CD4-positive, alpha-beta T cell treated with Interleukin-6 at 100 ng/mL for 8 hours (primary cell): ENCODE results near the gene HMCN1.

Experiments used
- DNase-seq: peaks from one replicate; pipeline ENCODE4 v3.0.0-alpha.2; 2020; ENCODE audit warnings: mixed read lengths, low spot score

HMCN1 gene

DNA sequence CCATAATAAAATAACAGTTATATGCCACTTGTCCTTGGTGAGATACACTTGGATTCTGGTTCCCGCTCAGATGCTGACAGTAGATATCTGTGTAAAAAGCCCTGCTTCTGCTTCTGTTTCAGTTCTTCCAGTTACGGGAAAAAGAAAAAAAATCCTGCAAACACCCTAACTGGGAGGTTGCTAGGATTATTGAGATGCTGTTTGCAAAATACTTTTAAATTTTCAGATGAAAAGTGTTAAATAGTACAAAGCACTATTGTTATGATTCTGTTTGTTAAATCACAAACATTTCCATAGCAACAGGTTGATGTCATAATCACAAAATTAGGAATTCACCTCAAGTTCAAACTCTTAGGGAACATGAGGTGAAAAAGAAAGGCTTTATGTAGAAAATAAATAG is 232.3 kb downstream of the HMCN1 start:
- no peak for DNase-seq

DNA sequence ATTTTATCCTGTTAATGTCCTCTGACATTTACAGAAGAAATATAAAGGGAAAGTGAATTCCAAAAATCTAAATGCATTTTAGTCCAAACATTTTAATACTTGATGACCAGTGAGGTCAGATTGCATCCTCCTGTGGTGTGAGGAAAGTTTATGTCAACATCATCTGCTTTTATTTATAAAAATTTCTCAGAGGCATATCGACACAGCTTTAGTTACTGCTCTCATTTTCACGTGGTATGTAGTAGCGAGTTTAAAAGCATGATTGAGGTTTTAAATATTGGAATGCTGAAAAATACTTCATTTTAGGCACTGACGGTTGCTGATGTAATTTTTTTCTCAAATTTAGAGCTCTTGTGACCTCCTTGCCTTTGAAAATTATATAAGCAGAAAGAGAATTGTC is 234.8 kb downstream of the HMCN1 start:
- DNase-seq, result no peak

DNA sequence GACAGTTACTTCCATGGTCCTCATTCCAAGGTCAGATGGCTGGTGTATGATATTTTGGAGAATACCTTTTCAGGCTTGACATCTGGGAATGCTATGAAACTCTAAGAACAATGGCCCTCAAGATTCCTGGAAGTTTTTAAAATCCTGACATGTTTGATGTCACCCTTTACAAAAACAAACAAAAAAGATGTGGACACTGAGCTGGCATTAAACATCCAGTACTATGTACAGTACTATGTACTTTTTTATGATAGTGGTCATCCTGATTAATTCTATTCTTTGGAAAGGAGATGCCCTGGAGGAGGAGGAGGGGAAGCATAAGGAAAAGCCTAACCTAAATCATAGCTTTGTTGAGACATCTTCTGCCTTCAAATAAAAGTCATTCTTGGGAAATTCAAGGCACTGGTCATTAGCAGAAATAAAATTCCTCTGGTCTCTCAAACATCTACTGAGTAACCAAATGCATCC is 235.4 kb downstream of the HMCN1 start:
- no peak for DNase-seq

DNA sequence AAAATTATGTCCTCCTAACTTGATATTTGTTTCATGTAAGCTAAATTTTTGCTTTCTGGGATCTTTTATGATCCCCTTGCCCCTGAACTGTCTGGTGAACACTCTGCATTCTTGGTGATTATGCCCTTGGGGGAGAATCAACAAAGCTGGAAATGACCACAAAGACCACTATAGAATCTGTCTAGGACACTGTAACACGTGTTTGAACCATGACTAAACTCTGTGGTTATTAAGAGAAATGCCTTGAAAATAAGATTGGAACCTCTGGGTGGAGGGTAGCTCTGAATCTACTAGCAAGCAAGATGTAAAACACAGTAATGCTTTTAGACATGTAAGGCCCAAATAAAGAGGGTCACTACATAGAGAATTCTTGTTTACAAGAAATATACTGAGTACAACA is 237.5 kb downstream of the HMCN1 start:
- DNase-seq, result no peak

DNA sequence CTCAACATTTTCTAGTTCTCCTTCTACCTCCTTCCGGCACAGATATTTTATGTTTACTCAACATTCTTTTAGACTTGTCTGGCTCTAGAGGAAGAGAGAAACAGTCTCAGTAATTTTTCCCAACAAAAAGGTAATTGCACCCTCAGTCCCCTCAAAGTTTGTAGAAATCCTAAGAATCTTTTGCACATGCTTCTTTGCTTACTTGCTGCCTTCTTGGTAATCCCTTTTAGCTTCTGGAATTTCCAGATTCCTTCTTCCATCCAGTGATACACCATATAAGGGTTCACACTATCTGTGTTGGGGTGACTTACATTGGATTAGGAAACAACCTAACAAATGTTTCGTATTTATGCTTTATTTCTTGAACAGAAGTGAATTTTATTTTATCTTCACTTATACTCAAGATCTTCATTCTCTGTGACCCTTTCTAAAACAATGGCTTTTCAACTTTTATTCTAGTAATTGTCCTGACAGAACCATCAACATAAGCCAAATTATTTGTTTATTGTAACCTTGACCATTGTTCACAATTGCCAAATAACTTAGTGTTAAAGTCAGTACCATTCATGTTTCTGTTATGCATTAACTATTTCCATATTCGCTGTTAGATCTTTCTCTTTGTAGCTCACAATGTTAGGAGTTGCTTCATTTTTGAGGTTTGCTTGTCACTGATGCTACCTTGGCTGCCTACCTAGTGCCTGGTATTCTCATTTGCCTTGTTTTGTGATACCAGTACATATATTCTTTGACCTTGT is 238.1 kb downstream of the HMCN1 start:
- DNase-seq, result no peak

DNA sequence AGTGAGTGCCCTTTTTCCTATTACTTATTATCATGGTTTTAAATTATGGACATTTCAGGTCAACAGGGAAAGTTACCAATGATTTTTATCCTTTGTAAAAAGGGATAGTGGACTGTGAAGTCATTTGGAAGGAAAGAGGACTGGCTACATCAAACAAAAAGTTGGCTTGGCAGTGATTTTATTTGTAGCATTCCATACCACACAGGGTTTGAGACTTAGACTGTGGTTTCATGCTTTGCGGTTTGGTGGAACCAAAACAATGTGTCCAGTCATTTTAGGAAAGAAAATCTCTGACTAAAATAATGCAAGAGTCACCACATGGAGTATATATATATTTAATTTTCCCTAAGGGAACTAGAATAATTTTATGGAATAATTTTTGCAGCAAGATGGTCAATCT is 239.5 kb downstream of the HMCN1 start:
- DNase-seq, result no peak

DNA sequence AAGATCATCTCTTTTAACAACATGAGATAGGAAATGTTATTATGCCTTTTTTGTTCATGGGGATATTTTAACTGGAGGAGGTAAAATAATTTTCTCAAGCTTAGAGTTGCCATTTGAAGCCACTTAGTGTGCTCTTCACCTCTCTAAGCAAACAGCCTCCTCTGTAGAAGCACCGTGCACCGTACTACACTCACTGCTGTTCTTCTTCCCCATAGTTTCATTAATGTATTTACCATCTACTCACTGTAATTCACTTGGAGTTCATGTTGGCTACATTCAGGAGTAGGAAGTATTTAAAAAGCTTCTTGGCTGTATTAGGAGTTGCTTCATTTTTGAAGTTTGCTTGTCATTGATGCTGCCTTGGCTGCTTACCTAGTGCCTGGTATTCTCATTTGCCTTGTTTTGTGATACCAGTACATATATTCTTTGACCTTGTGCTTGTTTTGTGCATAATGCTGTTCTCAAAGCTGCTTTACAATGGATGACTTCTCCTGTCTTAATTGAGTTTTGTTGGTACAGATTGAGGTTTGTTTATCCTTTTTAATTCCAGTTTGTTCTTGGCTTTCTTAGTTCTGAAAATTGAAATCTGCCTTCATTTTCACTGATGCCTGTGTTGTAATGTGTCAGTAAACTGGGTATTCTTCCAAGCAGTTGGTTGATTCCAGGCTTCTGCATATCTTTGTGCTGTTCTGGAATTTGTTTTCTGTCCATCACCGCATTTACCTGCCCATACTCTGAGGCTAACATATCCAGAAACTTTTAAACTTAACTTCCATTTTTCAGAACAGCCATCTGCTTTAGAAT is 240.4 kb downstream of the HMCN1 start:
- no peak for DNase-seq

DNA sequence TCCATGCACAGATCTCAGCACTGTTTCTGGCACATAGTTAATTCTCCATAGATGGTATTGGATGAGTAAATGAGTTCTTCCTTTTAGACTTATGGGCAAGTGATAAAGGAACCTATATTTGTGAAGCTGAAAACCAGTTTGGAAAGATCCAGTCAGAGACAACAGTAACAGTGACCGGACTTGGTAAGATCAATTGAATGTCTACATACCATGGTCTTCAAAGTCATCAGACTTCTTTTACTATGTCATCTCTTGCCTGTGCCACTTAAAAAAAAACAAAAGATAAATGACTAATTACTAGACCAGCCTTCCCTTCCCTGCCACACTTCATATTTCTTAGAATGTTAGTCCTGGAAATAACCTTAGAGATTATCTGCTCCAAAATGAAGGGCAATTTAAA is 246.7 kb downstream of the HMCN1 start:
- DNase-seq, result no peak

DNA sequence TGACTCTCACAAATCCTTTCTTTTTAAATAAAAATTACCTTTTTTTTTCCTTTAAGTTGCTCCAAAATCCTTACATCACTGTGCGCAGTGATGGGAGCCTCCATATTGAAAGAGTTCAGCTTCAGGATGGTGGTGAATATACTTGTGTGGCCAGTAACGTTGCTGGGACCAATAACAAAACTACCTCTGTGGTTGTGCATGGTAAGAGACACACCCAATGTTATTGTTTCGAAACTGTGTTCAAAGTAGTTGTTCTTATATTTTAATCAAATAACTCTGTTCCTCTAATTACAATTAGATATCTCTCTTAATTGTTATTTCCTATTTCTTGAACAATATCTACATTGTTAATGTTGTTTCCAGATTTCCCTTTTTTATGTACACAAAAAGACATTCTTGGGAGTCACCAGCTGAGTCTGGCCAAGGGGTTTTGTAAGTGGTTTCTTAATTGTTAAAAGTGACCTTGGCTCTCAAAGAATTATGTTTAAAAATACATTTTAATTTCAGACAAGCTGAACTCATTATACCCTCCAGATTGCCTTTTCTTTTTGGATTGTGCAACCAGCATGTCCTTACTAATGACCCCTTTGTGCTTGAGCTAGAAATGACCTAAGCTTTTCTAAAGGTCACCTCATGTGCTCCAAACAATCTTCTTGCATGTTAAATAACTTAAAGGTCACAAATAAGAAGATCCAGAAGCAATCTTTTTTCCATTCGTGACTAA is 250.1 kb downstream of the HMCN1 start:
- DNase-seq, result no peak

DNA sequence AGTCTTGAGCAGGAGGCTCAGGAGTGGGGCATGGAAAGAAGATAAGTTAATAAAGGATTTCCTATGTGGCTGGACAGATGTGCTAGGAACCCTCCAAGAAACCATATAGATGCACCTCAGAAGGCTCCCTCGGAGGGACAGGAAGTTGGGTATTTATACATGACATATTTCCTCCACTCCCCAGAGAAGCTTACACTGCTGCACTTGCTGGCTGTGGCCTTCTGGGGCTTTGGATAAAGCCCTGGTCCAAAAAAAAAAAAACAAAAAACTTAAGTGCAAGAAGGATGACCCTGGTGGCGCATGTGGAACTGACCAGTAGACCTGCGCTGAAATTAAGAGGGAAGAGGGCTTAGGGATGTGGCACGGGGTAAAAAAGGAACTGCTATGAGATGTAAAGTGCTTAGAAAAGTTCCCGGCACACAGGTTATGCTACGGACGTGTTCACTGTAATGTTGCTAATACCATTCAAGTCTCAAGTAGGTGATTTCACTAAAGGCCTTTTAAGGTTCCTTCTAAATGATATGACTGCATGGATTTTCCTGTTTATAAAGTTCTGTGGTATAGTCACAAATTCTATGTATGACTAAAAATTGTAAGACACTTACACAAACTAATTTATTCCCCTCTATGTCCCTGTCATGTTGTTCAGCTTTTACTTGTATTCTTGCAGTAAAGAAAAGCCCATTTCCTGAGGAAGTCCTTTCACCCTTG is 253.6 kb downstream of the HMCN1 start:
- no peak for DNase-seq

DNA sequence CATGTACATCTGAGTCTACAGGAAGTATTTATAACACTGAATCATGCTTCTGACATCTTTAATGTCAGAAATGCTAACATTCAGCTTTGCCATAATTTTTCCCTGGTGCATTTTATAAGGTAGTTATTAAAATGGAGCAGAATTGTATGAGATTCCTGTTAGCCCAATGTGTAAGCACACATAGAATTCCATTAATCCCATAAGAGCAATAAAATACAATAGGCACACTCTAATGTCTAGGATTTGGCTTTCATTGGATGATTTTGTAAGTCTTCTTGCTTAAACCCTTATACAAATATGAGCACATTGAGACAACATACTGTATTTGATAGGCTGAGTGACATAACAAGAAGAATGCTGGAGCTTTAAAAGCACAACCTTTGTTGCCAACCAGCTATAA is 256.4 kb downstream of the HMCN1 start:
- DNase-seq, result no peak

DNA sequence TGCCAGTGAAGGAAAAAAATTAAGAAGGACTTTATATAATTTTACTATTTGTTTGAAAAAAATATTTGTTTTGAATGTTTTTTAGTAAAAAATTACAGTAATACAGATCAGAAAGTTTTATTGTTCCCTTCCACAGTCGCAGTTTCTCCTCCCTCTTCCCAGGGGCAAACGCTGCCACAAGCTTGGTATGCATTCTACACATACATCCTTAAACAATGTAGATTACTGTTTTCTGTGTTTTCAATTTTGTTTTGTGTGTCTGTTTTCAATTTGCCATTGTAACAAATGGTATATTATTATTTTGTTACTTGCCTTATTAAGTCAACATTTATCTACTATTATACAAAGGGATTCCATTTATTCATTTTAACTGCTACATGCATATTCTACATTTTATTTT is 257.1 kb downstream of the HMCN1 start:
- no peak for DNase-seq

DNA sequence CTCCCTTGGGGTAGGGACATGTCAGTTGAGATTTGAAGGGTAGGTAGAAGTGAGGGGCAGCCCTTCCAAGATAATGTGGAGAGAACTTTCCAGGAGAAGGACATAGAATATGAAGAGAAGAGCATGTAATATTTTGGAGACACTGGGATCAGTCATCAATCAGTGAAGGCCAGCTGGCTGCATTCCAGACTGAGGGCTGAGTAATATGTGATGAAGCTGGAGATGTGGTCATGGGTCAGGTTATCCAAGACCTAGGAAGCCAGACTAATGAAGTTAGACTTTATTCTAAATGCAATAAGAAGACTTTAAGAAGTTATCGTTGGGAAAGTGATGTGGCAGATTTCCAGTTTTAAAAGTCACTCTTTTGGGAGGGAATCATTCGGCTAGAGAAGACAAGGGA is 262.0 kb downstream of the HMCN1 start:
- no peak for DNase-seq

DNA sequence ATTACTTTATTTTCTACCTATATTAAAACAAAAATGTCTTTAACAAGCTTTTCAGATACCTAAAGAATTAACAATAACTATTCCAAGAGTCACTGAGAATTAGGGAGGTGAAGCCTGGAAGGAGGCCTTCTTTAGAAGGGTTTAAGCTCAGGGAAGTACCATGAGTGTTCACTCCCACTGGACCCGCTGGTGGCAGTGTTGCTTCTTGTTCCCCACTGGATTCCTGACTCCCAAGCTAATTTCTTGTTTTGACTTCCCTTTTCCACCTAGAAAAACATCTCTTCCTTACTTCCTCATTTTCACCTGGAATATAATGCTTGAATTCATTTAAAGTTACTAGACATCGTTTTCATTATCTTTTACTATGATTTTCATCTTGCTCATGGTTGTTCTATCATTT is 264.2 kb downstream of the HMCN1 start:
- DNase-seq, result no peak

DNA sequence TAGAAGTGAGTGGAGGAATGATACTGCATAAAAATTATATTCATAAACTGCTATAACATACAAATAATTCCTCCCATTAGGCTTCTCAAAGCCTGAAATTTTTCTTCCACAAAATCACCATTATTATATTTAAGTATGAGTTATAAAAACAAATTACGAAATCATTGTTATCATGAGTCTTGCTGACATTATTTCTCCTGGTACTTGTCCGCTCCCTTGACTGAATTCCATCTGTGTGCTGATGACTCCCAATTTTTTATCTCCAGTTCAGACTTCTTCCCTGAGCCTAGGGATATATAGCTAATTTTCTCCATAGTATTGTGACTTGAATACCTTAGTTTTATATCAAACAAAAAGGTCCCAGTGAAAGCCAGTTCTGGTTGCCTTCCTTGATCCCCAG is 268.2 kb downstream of the HMCN1 start:
- no peak for DNase-seq

DNA sequence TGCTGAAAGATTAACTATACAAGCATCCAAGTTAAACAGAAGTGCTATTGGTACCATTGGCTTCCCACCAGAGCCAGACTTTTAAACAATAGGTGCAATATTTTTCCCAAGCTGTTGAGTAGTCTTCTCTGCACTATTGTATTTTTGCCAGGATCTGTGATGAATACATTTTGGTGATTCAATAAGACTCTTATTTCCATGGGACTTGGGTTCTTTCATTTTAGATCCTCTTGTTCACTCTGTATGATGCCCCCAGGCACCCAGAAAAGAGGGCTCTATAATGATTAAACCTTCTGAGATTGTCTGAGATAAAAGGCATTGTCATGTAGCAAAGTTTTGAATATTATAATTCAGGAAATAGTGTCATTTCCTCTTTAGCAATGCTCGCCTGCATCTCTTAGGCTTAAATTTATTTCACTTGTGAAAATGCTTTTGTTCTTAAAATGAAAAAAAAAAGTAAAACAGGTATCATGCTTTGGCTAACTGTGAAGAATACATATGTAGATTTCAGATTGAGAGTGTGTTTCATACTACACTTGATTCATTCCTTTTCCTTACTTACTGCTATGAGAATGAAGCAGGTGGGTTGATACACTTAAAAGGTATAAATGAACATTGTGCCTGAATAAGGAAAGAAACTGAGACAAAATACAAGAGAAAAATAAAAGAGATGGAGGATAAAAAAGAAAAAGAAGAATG is 275.0 kb downstream of the HMCN1 start:
- no peak for DNase-seq

DNA sequence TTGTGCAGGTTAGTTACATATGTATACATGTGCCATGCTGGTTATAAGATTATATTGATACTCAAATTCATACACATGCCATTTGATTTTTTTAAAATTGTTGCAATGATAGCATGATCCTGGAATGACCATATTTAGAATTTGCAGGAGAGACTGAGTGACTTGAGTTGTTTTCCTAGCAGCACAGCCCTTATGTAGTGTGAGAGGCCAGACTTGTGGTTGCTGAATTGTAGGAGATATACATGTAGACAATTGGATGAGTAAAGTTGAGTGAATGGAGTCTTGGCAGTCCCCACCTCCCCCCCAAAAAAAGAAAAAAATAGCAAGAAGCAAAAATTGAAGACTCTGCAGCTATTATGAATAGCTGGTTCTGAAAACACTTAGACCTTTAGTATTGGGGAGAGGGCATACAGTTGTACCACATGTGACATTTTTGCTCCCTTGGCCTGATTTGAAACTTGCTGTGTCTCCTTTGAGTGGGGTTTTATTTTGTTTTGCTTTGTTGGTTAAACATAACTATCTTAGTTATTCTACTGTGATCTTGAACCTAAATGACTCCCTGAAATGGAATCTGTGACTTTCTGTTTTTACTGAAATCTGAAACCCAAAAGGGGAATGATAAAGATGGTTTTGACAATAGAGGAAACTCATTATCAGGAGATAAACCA is 280.3 kb downstream of the HMCN1 start:
- DNase-seq, result no peak

DNA sequence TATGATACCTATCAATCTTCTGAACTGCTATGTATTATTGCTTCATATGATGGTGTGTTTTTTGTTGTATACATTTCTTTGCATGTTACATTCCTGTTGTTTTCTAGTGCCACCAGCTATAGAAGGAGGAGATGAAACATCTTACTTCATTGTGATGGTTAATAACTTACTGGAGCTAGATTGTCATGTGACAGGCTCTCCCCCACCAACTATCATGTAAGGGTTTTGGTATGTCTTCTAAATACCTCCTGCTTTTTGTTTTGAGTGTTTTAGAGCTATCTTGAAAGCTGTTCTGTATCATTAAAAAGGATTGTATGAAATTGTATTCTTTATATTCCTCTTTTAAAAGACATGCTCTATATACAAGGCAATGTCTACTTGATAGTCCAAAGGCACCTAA is 282.7 kb downstream of the HMCN1 start:
- no peak for DNase-seq

DNA sequence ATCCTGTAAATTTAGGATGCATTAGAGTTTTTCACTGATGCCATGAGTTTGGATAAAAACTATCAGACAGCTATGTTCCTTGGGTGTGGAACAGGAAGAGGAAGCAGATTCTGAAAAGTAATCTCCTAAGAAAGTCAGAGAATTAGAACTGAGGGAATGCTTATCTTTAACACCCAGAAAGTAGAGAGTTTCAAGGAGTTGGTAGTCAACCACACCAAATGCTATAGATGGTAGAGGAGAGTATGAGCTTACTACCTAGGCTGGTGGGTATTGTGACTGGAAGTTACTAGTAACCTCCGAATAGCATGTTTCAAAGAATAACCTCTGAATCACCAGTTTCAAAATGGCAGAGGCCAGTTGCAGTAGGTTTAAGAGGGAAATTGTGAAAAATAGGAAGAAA is 288.0 kb downstream of the HMCN1 start:
- no peak for DNase-seq

DNA sequence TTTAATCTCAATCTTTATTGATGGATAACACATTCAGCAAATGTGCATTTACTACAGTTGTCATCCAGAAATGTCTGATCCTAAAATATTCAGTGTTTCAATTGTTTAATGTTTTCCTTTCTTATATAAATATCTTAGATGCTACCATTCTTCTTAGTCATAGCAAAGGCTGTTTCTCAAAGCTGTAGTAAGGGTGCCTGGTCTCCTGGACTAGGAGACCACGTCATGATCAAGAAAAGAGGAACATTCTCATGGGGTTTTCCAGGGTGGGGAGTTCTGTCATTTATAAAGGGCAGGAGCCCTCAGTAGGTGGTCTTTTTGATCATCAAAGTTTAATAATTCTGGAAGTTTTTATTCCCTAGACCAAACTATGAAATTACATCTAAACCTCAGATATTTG is 292.8 kb downstream of the HMCN1 start:
- DNase-seq, result no peak

DNA sequence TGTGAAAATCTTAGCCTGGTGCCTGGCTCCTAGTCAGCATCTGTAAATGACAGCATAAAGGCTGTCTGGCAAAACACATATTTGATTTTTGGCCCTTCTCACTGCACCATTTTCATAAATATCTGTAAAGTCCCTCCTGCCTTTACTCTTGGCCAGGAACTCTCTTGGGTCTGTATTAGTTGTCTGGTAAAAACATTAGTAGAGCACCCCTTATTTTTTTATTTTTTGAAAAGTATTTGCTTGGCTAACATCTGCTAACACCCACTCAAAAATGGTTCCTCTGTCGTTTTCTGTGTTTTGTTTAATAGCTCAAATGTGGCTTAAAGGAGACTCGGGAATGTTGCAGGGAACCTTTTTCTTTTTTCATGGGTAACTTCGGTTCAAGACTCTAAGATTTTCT is 293.4 kb downstream of the HMCN1 start:
- DNase-seq, result no peak
